ENCODE data around the gene RNF213. TPM values are rescaled to one million over a fixed set of nuclear protein-coding genes. Genes with fewer than 3 reads are reported as not detected.

Gene RNF213
- total RNA-seq, result 100 to 1,000 TPM; 152 TPM

- ChIA-PET POLR2A (no interaction called here), CTCF (no interaction called here)
These were observed at the start of gene RNF213 for GRCh38 chr17:80260791-80261158. Gene RNF213 (plus strand): TSS chr17:80260852. CDS start chr17:80263682, 2,830 bp downstream.

GRCh38 chr17:80212109-80212508 lies 48.5 kb upstream of the RNF213 start:
- ChIA-PET CTCF (interaction anchor here (1.4 kb wide), 1 partner anchor 18 kb away, joined by 3 read pairs; no protein-coding TSS in a partner anchor), POLR2A (no interaction called here)

GRCh38 chr17:80212511-80212910 lies 48.1 kb upstream of the RNF213 start:
- ChIA-PET CTCF (interaction anchor here (0.7 to 1.4 kb wide), 2 partner anchors 17 to 111 kb away, joined by 3 read pairs; no protein-coding TSS in a partner anchor), POLR2A (no interaction called here)

GRCh38 chr17:80212962-80213642 lies 47.5 kb upstream of the RNF213 start:
- ChIA-PET CTCF (interaction anchor here (0.7 to 1.4 kb wide), 2 partner anchors 17 to 110 kb away, joined by 3 read pairs; no protein-coding TSS in a partner anchor), POLR2A (no interaction called here)

GRCh38 chr17:80213643-80213975 lies 47.0 kb upstream of the RNF213 start:
- POLR2A ChIA-PET, result no interaction called here
- CTCF ChIA-PET, result no interaction called here

- CTCF ChIA-PET, result no interaction called here
- POLR2A ChIA-PET, result no interaction called here
These were observed 46.4 kb upstream of the RNF213 start for GRCh38 chr17:80214012-80214877.

- ChIA-PET POLR2A (no interaction called here), CTCF (interaction anchor here (1.7 kb wide), 1 partner anchor 19 kb away, joined by 3 read pairs; no protein-coding TSS in a partner anchor)
These were observed 45.8 kb upstream of the RNF213 start for GRCh38 chr17:80214878-80215210.

- ChIA-PET CTCF (interaction anchor here (1.7 kb wide), 1 partner anchor 21 kb away, joined by 3 read pairs; no protein-coding TSS in a partner anchor), POLR2A (interaction anchor here (0.5 kb wide), 1 partner anchor 48 kb away, joined by 4 read pairs; no protein-coding TSS in a partner anchor)
These were observed 43.9 kb upstream of the RNF213 start for GRCh38 chr17:80216473-80217456.

DNA sequence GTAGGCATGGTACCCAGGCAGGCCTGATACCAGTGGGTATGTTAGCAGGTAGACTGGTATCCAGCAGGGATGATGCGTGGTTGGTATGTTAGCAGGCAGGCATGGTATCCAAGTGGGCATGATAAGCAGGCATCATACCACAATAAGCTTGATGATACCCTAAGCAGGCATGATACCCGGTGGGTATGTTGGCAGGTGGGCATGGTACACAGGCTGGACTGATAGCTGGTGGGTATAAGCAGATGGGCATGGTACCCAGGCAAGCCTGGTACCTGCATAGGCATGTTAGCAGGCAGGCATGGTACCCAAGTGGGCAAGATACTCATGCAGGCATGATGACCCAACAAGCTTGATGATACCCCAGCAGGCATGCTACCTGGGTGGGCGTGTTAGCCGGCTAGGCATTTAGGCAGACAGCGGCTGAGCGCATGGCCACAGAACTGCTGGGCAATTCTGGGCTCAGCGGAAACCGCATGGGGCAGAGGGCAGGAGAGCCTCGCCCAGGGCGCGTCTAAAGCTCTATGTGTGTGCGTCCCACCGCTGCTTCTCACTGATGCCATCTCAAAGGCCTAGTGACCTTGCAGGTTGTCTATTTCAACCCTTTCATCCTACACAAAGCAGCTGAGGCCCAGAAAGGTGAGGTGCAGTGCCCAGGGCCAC lies 42.8 kb upstream of the RNF213 start:
- CTCF ChIA-PET, result interaction anchor here (0.5 to 1.6 kb wide), 2 partner anchors 46 to 1471 kb away, joined by 4 to 5 read pairs; no protein-coding TSS in a partner anchor
- POLR2A ChIA-PET, result interaction anchor here (0.5 to 2.0 kb wide), 2 partner anchors 47 to 48 kb away, joined by 4 to 9 read pairs; no protein-coding TSS in a partner anchor

- POLR2A ChIA-PET, result interaction anchor here (1.7 to 2.0 kb wide), 2 partner anchors 41 to 48 kb away, joined by 6 to 9 read pairs; no protein-coding TSS in a partner anchor
- CTCF ChIA-PET, result interaction anchor here (0.5 to 1.6 kb wide), 4 partner anchors 22 to 1472 kb away, joined by 4 to 5 read pairs (median 4); no protein-coding TSS in a partner anchor
These were observed 42.3 kb upstream of the RNF213 start for GRCh38 chr17:80218391-80218790.

DNA sequence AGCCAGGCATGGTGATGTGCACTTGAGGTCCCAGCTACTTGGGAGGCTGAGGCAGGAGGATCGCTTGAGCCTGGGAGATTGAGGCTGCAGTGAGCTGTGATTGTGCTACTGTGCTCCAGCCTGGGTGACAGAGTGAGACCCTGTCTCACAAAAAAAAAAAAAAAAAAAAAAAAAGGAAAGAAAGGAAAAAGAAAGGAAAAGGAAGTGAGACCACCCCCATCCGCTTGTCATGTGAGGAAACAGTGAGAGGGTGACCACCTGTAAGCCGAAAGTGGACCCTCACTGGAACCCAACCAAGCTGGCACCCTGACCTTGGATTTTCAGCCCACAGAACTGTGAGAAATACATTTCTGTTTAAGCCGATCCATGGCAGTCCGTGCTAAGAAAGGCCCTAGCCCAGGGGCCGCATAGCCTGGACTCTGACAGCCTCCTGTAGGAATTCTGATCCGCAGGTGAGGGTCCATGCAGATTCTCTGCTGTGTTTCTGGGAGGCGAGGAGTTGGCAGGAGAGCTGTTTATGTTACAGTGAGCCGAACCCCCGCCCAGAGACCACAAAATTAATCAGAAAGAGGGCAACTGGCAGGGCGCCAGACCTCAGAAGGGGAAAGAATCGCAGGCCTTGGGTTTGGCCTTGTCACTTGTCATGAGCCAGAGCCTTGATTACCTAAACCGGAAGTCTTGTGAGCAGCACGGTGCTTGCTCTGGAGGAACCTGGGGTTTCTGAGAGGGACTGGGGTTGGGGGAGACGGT lies 41.5 kb upstream of the RNF213 start:
- CTCF ChIA-PET, result interaction anchor here (0.7 to 1.6 kb wide), 3 partner anchors 23 to 45 kb away, joined by 4 to 5 read pairs (median 4); no protein-coding TSS in a partner anchor
- POLR2A ChIA-PET, result interaction anchor here (0.6 to 2.0 kb wide), 8 partner anchors 36 to 79 kb away, joined by 3 to 15 read pairs (median 7); no protein-coding TSS in a partner anchor

DNA sequence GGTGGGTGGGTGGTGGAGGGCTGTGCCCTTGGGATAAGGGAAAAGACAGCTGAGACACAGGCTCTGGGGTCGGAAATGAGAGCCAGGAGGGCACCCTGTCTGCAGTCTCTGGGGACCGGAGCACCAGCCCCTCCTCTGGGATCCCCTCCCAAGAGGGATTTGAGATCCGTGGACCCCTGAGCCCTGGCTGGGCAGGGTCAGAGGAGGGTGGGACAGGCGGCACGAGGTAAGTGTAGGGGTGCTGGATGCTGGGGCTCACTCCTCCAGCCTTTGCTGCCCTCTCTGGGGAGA lies 40.9 kb upstream of the RNF213 start:
- CTCF ChIA-PET, result no interaction called here
- POLR2A ChIA-PET, result interaction anchor here (0.6 to 2.0 kb wide), 8 partner anchors 35 to 78 kb away, joined by 3 to 10 read pairs (median 4); no protein-coding TSS in a partner anchor

DNA sequence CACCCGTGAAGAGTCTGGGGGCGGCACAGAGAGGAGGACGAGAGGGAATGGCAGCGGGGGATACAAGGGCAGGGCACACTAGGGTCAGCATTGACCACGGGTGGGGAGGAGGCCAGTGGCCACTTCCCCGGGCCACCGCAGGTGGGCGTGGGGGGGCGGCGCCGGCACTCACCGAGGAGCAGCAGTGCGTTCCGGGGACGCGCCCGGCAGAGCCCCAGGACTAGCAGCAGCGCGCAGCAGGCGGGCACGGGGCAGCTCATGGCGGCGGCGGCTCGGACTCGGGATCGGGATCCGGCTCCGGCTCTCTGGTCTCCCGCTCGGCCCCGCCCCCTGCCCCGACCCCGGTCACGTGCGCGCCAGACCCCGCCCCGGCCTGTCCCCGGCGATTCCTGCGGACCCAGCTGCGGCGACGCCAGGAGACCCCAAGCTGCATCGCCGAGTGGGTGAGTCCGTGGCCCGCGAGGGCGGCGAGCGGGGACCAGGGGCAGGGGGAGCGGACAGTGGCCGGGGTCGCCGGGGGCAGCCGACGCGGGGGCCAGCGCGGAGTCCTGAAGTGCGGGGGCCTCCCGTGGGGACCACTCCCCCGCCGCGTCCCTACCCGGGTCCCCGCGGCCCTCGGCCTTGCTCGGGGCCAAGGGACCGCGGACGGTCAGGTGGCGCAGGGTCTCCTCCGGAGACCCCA lies 40.5 kb upstream of the RNF213 start, which contains the start of the genes SGSH and SLC26A11:
TSS of gene SGSH (minus strand) at position 280 of the 682 bp plus-strand sequence. CDS start at position 260, 20 bp downstream.
TSS of gene SLC26A11 (plus strand) at position 374 of the 682 bp plus-strand sequence. CDS start 1,134 bp downstream, outside the sequence.
- POLR2A ChIA-PET, result interaction anchor here (1.2 to 1.7 kb wide), 5 partner anchors 35 to 59 kb away, joined by 3 to 8 read pairs (median 3); no protein-coding TSS in a partner anchor
- CTCF ChIA-PET, result no interaction called here

DNA sequence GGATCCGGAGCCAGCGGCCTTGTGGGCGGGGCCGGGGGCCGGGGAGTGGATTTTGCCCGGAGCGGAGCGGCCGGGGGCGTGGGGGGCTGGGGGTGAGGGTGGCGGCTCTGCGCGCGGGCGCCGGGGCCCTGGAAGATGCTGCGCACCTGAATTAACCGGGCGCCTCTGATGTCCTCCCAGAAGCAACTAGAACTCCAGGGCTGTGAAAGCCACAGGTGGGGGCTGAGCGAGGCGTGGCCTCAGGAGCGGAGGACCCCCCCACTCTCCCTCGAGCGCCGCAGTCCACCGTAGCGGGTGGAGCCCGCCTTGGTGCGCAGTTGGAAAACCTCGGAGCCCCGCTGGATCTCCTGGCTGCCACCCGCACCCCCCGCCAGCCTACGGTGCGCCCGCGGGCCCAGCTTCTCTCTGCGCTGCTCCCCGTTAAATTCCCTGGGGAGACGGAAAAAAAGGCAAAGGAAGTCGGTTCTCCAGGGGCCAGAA lies 39.9 kb upstream of the RNF213 start:
- ChIA-PET CTCF (interaction anchor here (0.8 kb wide), 1 partner anchor 212 kb away, joined by 3 read pairs; no protein-coding TSS in a partner anchor), POLR2A (interaction anchor here (1.2 kb wide), 1 partner anchor 59 kb away, joined by 3 read pairs; no protein-coding TSS in a partner anchor)

GRCh38 chr17:80221351-80222105 lies 39.1 kb upstream of the RNF213 start:
- POLR2A ChIA-PET, result no interaction called here
- CTCF ChIA-PET, result interaction anchor here (0.7 to 0.8 kb wide), 3 partner anchors 61 to 1071 kb away, joined by 3 read pairs; no protein-coding TSS in a partner anchor

All from activated CD8-positive, alpha-beta memory T cell treated with anti-CD3 and anti-CD28 coated beads for 36 hours (primary cell).